LHCN-M2 (cell line): ENCODE measurements around the gene HS3ST3A1. TPM values are rescaled to one million over a fixed set of nuclear protein-coding genes. Genes with fewer than 3 reads are reported as not detected.

Source experiments
- DNase-seq: peaks from one replicate; pipeline ENCODE4 v3.0.0-alpha.2; 2012; ENCODE audit warnings: low read depth
- total RNA-seq: library from RNA; depleted of rRNA; stranded (reverse); fragments of >200 nt; gene quantifications from 2 replicates; pipeline ENCODE4 v1.2.3, GENCODE V29; 2014

HS3ST3A1 gene
- total RNA-seq, 1 experiment from 2014 or later: 10.4 TPM

DNA sequence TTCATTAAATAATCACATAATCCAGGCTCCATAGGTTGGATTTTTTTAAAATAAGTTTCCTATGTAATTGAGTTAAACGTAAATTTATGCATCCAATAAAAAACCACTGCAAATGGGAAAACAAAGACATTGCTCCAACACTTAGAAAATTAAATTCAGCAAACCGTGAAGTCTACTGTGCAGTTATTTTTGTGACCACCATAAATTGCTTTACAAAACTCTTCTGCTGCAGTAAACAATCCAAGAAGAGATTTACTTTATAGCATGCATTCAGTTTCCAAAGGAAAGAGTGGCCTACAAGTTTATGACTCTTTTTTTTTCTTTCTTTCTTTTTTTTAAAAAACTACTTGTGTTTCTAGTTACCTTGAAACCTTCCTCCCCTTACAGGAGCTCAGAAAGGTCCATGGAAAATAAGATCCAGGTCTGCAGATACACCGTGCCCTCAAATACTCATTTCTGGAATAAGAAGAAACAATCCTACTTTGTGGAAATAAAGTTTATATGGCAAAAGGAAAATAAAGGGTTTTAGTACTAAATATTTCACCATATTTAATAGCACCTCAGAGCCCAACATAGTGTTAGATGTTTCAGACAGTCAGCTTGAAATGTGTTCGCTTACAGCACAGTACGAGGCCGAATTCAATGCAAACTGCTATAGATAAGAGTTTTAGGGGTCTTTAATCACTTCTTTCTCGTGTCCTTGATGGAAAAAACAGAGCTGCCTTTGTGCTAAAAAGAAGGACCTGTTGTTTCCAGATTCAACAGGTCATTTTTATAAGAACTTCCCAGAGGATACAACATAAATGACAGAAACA is 3.2 kb downstream of the HS3ST3A1 start:
- no peak for DNase-seq

DNA sequence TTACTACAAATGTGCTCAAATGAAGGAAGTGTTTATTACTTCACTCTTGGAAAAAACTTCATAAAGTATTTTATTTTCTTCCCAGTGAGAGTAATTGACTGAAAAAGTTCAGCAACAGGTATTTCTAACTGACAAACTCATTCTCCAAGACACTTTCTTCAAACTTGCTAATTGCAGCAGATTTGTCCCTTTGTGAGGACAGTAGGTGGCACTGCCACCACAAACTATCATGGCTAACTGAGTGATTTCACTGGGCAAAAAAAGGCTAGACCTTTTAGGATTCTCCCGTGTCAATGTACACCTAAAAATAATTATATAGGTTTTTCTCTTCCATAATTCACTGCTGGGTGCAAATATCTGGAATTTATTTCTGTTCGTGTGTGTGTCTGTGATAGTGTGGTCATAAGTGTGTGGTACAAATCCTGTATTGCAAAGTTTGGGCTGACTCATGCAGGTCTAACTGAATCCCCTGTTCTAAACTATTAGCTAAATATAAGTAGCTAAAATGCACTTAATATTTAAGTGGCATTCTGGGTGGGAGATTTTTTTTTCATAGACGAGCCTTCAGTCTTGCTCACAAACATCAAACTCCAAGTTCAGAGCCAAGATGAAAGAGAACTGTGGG is 3.9 kb downstream of the HS3ST3A1 start:
- peak; percentile 74 for DNase-seq

DNA sequence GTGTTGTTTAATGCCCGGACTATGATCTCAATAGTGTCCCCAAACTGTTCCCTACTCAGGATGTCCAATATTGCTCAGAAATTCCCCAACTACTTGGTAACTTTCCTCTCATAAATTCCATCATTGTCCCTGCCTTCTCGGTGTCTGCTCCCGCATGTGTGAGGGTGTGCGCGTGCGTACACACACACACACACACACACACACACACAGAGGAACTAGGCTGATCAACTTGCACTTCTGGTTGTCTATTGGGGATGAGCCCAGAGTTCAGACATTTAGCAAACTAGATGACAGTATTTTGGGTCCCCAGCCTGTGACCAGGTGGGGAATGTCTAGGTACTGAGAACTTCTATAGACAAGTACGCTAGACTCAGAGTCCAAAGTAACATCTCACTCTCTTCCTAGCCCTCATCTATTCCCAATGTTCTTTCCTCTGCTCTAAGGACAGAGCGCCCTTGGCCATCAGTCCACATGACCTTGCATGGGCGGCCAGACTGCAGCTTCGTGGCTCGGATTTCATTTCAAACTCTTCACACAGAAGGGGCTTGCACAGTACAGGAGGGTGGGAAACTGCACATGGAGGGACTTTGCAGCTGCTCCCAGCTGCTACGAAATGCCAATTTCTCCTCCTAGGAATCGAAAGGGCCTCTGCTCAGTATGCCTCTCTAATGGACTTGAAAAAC is 5.3 kb downstream of the HS3ST3A1 start:
- no peak for DNase-seq

DNA sequence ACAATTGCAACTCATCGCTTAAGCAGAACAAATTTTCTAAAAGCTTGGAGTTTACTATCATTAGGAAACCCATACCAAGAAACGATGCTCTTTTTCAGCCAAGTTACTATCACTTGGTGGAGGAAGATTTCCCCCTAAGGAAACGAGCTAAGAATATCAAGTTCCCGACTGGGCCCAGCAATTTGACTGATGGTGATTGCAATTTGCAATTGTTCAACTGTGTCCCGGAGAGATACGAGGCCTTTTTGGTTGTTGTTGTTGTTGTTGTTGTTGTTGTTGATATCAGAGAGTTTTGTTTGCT is 6.2 kb downstream of the HS3ST3A1 start:
- DNase-seq: no peak

DNA sequence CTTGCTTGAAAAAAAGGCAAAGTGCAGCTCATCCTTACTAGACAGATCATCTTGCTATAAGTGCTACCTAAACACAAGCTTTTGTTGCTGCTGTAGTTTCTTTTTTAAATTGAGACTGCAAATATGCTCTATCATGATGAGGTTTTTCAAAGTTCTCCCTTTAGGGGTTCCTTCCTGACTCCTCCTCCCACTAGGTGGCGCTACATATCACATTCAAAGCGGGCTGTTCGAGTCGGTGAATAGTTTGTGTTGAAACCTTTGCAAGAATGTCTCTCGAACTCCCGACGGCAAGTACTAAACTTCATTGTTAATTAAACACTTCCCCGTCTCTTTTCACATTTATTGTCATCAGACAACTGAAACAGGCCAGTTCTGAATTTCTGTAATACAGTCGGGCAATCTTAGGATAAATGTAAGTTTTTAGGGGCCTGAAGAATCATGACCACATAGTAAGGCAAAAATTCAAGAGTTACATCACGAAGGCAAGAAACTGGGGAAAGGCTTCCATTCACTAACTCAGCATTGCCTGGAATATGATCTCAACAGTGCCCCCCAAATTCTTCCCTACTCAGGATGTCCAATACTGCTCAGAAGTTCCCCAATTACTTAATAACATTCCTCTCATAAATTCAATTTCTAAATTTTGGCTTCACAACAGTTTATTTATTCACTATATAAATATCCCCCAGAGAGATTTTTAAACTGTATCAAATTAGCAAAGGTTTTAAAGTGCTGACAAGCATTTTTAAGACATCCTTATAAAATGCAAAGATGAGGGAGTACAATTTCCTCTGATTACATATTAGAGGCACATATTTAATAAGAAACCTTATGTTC is 6.7 kb downstream of the HS3ST3A1 start:
- DNase-seq: peak; percentile 85

DNA sequence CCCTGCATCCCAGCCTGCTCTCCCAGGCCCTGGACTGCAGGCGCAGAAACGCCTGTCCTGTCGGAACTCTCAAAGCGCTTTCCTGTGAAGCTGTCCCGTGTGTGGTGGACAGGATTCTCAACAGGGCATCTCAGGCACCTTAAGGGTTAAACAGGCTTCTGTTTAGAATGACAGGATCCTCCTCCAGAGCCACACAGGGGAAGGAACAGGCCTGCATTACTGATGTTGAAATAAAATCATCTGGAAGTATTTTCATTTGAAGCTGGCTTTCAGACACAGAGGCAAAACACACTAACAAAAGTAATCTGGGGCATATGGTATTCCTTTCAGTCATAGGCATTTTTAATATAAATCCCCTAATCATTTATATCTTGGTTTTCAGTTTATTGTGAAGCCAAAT is 7.4 kb downstream of the HS3ST3A1 start:
- DNase-seq: no peak

DNA sequence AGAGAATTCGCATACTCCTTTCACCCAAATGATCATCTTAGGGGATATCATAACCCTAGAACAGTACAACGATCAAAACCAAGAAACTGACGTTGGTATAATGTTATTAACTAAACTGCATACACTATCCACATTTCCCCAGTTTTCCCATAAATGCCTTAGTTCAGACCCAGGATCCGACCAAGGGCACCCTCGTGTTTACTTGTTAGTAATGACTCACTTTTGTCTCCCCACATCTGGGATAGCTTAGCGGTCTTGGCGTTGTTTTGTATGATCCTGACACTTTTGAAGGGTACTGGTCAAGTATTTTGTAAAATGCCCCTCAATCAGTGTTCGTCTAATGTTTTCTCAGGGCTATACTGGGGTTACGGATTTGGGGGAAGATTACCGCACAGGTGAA is 8.0 kb downstream of the HS3ST3A1 start:
- DNase-seq: no peak

DNA sequence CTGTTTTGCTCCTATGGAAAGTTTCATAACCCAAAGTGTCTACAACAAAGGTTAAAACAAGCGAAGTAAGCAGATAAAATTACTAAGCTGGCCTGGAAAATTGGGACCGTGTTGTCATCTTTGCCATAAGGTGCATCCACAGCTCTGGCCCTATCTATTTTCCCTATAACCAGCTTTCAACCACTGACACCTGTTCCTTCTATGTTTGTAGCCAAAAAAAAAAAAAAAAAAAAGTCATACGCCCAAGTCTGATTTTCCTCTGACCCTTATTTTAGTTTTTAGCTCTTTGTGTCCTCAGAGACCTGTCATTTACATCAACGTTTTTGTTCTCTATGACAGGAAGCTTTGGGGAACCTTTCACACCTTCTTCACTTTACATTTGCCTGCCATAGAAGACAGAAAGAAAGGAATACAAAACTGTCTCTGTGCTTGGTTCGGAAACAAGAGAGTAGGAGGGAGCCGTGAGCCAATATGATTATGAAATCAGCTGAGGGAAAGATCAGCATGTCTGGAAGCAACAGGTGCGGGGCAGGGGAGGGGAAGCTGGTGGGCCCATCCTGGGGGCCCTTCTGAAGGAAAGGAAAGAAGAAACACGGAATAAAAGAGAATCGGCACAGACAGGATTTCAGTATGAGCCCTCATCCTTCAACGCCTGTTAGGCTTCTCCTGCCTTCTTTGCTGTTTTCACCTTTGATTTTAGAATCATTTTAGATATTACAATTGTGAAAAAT is 8.5 kb downstream of the HS3ST3A1 start:
- DNase-seq: no peak

DNA sequence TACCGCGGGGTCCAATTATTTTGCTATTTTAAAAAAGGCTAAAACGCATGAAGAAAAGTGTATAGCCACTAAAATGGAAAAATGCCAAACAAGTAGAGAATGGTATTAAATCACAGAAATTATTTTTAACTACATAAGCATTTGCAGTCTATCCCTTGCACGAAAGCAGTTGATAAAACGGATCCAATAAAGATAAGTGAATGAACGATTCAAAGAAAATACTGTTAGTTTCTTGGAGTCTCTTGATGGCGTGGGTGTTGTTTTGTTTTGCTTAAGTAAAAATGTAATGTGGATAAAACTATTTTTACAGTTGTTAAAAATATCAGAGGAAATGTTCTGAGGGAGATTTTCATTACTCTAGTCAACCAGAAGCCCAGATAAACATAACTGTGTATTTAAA is 9.3 kb downstream of the HS3ST3A1 start:
- no peak for DNase-seq

DNA sequence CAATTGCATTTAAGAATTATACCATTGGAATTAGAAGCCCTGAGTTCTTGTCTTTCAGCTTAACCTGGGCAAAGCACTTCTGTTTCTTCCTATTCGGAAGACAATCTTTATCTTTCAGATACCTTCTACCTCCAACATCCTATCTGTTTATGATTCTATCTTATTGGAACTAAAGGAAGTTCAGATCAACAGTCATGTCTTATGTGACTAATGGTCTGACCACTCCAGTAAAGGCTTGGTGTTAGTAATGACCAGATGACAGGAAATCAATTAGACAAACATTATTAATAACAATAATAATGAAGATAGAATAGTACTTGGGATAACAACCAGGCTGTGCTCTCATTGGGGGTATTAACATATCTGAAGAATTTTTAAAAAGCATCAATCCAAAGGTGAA is 11.3 kb downstream of the HS3ST3A1 start:
- no peak for DNase-seq

DNA sequence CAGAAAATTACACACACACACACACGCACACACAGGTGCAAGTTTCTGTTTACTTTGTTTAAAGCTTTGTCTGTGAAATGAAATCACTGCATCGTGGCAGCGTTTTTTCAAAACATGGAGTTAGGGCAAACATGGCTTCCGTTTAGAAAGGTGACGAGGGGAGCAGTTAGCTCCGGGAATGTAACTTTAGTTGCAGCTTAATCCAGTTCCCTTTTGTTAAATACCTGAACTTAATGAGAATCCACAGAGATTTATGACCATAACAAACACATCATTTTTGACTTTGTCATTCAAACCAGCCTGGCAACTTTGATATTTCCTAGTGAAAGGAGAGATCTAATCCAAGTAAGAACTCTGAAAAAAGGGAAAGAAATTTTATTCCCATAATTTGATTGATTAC is 12.1 kb downstream of the HS3ST3A1 start:
- DNase-seq: no peak

DNA sequence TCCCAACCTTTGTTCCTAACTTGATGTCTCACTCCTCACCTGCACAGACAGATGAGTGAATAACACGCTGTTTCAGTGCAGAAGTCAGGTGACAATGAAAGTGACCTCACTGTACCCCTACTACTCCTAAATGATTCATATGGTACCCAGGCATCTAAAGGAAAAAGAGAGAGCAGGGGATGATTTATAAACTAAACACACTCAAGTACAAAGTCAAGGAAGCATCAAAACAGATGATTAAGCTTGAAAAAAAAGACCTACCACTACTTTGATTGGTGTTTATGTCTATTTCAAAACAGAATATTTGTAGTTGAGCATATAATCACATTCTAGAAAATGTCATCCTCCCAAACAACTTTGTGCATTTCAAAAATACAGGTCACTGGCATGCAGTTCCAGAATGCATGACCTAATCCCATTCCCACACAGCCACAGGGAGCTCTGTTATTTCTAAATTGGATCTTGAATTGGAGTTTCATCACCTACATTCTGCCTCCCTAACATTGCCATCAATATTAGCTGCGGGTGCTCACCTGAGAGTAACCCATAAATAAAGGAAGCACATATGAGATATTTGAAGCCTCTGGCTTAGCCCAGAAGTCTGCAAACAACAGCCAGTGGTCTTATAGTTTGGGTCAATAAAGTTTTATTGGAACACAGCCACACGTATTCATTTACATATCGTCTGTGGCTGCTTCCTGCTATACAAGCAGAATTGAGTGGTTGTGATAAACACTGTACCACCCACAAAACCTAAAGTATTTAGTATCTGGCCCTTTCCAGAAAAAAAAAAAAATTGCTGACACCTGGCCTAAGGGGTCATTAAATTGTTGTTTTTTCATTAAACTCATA is 14.0 kb downstream of the HS3ST3A1 start:
- DNase-seq: no peak

DNA sequence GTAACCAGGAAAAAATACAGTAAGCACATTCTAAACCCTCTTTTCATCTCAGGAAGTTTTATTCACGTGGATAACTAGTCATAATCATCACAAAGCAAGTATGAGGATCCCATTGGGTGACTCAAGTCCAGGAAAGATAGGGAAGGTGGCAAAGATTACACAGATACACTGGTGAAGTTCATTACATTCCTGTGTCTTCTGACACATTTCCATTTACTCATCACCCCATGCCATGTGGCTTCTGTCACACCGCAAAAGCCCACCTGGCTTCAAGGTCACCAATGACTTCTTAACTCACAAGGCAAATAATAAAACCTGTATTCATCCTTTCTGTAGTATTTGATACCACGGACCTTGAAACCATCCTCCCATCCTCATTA is 17.0 kb downstream of the HS3ST3A1 start:
- peak; percentile 68 for DNase-seq

DNA sequence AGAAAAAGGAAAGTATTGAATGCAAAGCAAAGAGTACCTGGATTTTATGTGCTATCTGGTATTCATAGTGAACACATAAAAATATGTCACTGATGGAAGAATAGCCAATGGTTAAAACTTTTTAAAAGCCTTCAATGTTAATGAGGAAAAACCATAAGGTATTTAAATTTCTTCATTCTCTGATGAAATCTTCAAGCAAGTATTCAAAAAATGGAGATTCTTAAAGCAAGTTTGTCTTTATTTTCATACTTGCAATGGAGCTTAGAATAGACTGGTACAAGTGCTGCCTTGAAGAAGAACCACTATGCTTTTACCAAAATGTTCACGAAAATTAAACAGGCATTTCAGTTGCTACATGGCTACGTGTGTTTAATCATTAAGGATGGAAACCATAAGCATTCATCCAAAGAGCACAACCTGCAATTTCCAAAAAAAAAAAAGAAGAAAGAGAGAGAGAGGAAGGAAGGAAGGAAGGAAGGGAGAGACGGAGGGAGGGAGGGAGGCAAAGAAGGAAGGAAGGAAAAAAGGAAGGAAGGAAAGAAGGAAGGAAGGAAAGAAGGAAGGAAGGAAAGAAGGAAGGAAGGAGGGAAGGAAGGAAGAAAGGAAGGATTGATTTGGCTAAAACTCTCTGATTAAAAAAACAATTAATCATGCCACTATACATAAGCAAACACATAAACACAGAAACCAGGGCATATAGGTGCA is 17.6 kb downstream of the HS3ST3A1 start:
- DNase-seq: no peak

DNA sequence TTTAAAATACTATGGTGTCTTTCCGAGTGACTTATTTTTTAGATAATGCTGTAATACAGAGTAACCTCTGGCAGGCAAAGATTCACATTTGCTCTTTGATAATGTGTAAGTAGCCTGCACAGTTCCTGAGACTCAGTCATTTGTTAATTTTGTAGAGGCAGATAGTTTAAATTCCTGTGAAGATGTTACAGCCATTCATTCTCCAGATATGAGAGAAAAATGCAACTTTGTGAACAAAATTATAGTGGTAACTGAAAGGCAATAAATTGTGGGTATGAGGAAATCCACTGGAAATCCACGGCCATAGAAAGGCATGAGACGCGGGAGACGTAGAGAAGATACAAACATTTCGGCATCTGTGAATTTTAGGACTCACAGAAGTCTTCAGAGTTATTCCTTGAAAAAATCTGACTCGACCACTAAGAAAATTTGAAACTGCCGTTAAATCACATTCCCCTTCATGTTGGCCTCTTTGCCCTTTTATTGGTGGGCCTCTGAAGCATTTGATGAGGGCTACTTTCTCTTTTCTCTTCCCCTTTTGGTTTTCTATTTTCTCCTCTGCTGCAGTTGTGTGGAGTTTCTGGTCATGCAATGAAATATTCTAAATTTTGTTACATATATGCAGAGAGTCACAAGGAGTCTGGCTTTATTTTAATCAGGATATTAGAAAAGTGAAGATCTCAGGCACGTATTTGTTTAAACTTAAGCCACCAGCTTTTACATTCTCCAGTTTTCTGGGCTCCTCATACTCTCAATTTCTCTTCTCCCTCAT is 18.8 kb downstream of the HS3ST3A1 start:
- DNase-seq: no peak

DNA sequence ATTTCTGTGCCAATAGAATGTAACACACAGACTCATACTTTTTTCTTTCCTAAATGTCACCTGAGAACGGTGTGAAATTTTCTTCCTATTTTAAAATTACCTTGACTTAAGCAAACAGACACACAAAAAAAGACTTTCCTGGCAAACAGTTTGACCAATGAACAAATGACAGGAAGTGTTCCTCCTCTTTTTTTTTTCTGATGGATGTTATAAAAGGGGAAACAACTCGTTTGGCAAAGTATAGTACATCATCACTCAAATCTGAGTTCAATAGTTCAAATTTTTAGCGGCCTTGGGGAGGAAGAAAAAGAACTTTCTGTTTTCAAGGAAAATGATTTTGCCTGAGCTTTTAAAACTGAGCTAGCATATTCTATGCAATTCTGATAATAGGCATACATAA is 19.8 kb downstream of the HS3ST3A1 start:
- no peak for DNase-seq

DNA sequence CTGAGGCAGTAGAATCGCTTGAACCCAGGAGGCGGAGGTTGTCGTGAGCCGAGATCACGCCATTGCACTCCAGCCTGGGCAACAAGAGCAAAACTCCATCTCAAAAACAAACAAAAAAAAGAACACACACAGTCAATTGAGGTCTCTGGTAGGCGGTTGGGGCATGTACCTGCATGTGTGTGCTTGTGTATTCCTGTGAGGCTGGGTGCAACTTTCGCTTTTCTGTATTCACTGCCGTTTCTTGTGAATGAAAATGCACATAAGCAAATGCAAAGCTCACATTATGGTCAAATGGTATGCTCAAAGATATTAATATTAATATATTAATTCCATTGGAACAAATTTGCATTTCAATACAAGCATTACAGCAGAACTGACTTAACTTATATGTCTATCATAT is 20.9 kb downstream of the HS3ST3A1 start:
- DNase-seq: no peak

DNA sequence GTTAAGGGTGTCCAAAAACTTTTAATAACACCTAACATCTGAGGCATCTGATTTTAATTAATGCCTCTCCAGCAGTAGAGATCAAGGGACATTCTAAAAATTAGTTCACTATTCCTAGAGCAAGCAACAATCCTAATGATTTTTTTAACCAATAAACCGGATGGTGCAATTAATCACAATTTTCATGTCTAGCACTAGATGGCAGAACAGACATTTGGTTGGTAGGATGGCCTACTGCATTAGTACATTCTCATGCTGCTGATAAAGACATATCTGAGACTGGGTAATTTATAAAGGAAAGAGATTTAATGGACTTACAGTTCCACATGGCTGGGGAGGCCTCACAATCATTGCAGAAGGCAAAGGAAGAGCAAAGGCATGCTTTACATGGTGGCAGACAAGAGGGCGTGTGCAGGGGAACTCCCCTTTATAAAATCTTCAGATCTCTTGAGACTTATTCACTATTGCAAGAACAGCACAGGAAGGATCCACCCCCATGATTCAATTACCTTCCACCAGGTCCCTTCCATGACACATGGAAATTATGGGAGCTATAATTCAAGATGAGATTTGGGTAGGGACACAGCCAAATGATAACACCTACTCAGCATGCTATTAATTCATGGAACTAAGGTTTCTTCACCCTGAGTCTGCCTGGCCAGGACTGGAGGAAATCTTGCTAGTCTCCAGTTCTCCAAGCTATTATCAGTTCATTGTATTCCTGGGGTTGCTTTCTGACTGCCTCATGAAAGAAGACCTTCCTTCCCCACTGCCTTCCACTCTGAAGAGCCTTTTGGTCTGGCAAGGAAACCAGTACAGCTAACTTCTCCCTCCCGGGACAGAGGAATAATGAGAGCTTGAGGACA is 24.8 kb downstream of the HS3ST3A1 start:
- DNase-seq: no peak
